Mesodermal cell (in vitro differentiated cells): ENCODE results near the gene TBX10.
"Not testable (repeated sequence)": the region's sequence is repeated elsewhere in the genome, so short reads cannot be mapped to it uniquely, and the experiment has no call there.

ENCODE experiments used
- H3K27ac ChIP-seq: 2 replicates; pipeline ENCODE4 v1.7.0; 2013; ENCODE audit warnings: mild to moderate bottlenecking, low read depth, low read length, moderate library complexity; ENCODE audit not compliant: severe bottlenecking
- H3K36me3 ChIP-seq: 2 replicates; pipeline ENCODE4 v1.7.1; 2013; ENCODE audit warnings: mild to moderate bottlenecking, low read length, moderate library complexity; ENCODE audit not compliant: control insufficient read depth, insufficient read depth
- H3K4me1 ChIP-seq: one replicate; pipeline ENCODE4 v1.7.1; 2013; ENCODE audit warnings: mild to moderate bottlenecking, low read length; ENCODE audit not compliant: insufficient read depth, control insufficient read depth, poor library complexity, severe bottlenecking
- H3K4me3 ChIP-seq: 2 replicates; pipeline ENCODE4 v1.7.0; 2013; ENCODE audit warnings: low read length, control low read depth, mild to moderate bottlenecking; ENCODE audit not compliant: insufficient read depth, poor library complexity, severe bottlenecking; ENCODE audit errors: extremely low read depth
- H3K9me3 ChIP-seq: 2 replicates; pipeline ENCODE4 v1.7.1; 2013; ENCODE audit warnings: mild to moderate bottlenecking, low read length, moderate library complexity; ENCODE audit not compliant: control insufficient read depth
- WGBS, 2 experiments: methylation state at CpG; one replicate each; pipeline ENCODE4 v1.1.5; 2013; ENCODE audit warnings: missing lambda C conversion rate in 2 of 2; ENCODE audit not compliant: insufficient coverage in 2 of 2; 5-methylcytosine and 5-hydroxymethylcytosine counted together

Gene TBX10

GRCh38 chr11:67644042-67644441 lies 4.5 kb upstream of the TBX10 start:
- H3K9me3 ChIP-seq = no peaks in the 10 kb centered on the region
- 81 to 82% methylated on average over 4 to 5 of the region's 5 CpGs for WGBS, 2 experiments
- no peaks in the 10 kb centered on the region for H3K4me1 ChIP-seq
- no peak overlapping the region for H3K27ac ChIP-seq
- H3K4me3 ChIP-seq = no peak overlapping the region
- H3K36me3 ChIP-seq = no peaks in the 10 kb centered on the region

GRCh38 chr11:67642173-67643120 lies 2.9 kb upstream of the TBX10 start:
- WGBS, 2 experiments = 90 to 92% methylated on average over 14 of the region's 15 CpGs
- Histone ChIP-seq H3K4me3 (no peak overlapping the region), H3K4me1 (no peaks in the 10 kb centered on the region), H3K9me3 (no peaks in the 10 kb centered on the region), H3K27ac (no peak overlapping the region), H3K36me3 (no peaks in the 10 kb centered on the region)

DNA sequence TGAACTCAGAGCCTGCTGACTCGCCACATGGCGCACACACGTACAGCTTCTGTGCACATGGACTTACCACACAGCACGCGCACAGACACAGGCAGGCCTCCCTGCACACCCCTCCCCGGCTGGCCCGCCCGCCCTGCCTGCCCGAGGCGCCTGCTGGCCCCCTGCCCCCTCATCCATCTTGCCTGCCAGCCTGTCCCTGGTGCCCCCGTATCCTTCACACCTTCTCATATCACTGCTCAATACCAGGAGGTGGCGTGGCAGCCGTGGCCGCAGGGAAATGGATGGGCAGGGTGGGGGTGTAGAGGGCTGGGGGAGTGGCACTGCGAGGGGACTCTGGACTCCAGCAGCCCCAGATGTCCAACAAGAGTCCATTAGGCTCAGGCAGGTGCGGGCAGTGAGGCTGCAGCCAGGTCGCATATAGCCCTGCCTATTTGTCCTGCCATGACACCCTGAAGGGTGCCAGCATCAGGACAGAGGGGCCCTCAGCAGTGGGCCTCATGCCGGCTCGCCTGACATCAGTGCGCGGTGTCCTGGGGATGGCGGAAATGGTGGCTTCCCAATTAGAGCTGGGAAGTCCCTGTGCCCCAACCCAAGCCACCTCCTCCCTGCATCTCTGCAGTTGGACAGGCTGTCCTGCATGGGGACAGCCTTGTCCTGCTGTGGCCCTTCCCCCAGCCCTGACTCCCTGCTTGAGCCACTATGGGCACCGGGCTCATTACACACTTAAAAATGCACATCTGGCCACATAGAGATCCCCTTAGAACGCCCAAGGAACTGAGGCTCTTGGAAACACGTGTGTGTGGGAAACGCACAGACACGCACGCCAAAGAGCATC lies 2.0 kb upstream of the TBX10 start:
- WGBS, 2 experiments = 92 to 94% methylated on average over 19 to 26 of the region's 28 CpGs
- Histone ChIP-seq H3K4me3 (no peak overlapping the region), H3K36me3 (no peaks in the 10 kb centered on the region), H3K27ac (no peak overlapping the region), H3K4me1 (no peaks in the 10 kb centered on the region), H3K9me3 (no peaks in the 10 kb centered on the region)

GRCh38 chr11:67640758-67641337 lies 1.3 kb upstream of the TBX10 start:
- 78% methylated on average over 6 to 9 of the region's 12 CpGs for WGBS, 2 experiments
- H3K36me3 ChIP-seq = no peaks in the 10 kb centered on the region
- H3K4me3 ChIP-seq = no peak overlapping the region
- no peaks in the 10 kb centered on the region for H3K4me1 ChIP-seq
- no peaks in the 10 kb centered on the region for H3K9me3 ChIP-seq
- no peak overlapping the region for H3K27ac ChIP-seq

- 52 to 56% methylated on average over 19 to 21 of the region's 23 CpGs for WGBS, 2 experiments
These were observed 626 bp upstream of the TBX10 start for GRCh38 chr11:67640021-67640757.

GRCh38 chr11:67638535-67639437 lies 777 bp downstream of the TBX10 start:
- H3K4me3 ChIP-seq = no peak overlapping the region
- 91 to 94% methylated on average over 21 to 22 of the region's 24 CpGs for WGBS, 2 experiments
- H3K27ac ChIP-seq = no peak overlapping the region
- H3K4me1 ChIP-seq = no peaks in the 10 kb centered on the region
- no peaks in the 10 kb centered on the region for H3K9me3 ChIP-seq
- no peaks in the 10 kb centered on the region for H3K36me3 ChIP-seq

More at GRCh38 chr11:67640021-67640757, 626 bp upstream of the TBX10 start:
- Histone ChIP-seq H3K4me1 (no peaks in the 10 kb centered on the region), H3K4me3 (no peak overlapping the region), H3K36me3 (no peaks in the 10 kb centered on the region), H3K9me3 (no peaks in the 10 kb centered on the region), H3K27ac (no peak overlapping the region)

GRCh38 chr11:67637441-67637840 lies 2.1 kb downstream of the TBX10 start:
- WGBS, 2 experiments = no CpG with 5 or more reads among the region's 3 CpGs
- H3K27ac ChIP-seq, H3K36me3 ChIP-seq, H3K9me3 ChIP-seq, H3K4me3 ChIP-seq, H3K4me1 ChIP-seq: not testable (repeated sequence)

GRCh38 chr11:67636962-67637361 lies 2.6 kb downstream of the TBX10 start:
- Histone ChIP-seq H3K36me3 (no peaks in the 10 kb centered on the region), H3K4me1 (no peaks in the 10 kb centered on the region), H3K4me3 (no peak overlapping the region), H3K27ac (no peak overlapping the region), H3K9me3 (no peaks in the 10 kb centered on the region)
- WGBS, 2 experiments = 92 to 93% methylated on average over 3 to 4 of the region's 6 CpGs

GRCh38 chr11:67635231-67635521 lies 4.4 kb downstream of the TBX10 start:
- no peaks in the 10 kb centered on the region for H3K36me3 ChIP-seq
- peaks cover 6% of the 10 kb centered on the region for H3K4me1 ChIP-seq
- no peaks in the 10 kb centered on the region for H3K9me3 ChIP-seq
- H3K4me3 ChIP-seq = no peak overlapping the region
- H3K27ac ChIP-seq = no peak overlapping the region
- WGBS, 2 experiments = 91 to 95% methylated on average over 3 of the region's 4 CpGs
